ENCODE measurements around the gene NUDC.

DNA sequence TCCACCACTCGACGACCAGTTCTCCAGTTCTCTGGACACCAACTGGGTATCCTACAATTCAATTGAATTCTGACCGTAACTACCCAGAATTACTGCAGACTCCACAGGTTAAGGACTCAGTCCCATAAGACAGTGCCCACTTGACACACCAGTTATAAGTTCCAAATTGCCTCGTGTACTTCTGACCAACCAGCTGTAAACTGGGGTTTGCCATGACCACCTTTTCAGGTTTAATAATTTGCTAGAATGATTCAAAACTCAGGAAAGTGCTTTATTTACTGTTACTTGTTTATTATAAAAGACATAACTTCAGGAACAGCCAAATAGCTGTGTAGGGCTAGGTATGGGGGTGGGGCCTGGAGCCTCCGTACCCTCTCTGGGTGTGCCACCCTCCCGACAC, 15.3 kb downstream of the NUDC start:
- no peak for TF ChIP-seq TAF1 (IDR thresholded peaks at IDR 0.05; ENCODE audit: borderline replicate concordance, low read depth, low read length)
- no peak for TF ChIP-seq CTCF (IDR thresholded peaks at IDR 0.05)
- no peak for TF ChIP-seq CHD2 (IDR thresholded peaks at IDR 0.05; ENCODE audit: low read length, partially characterized antibody)
- TF ChIP-seq SMC3 (IDR thresholded peaks at IDR 0.05; ENCODE audit: low read depth, low read length), result no peak
- no peak for TF ChIP-seq EP300 (IDR thresholded peaks at IDR 0.05; ENCODE audit: borderline replicate concordance in 1 of 2, low read depth in 1 of 2, low read length in 1 of 2)
- no peak for TF ChIP-seq FOXM1 (IDR thresholded peaks at IDR 0.05; ENCODE audit: low read depth)

All from SK-N-SH (cell line).